T-helper 9 cell (primary cell): ENCODE results near the gene POM121.
"Not testable (repeated sequence)": the region's sequence is repeated elsewhere in the genome, so short reads cannot be mapped to it uniquely, and the experiment has no call there.

Source experiments
- DNase-seq: peaks from one replicate; pipeline ENCODE4 v3.0.0-alpha.2; 2020
- total RNA-seq, 2 donors: gene quantifications; one replicate each; lab custom pipeline; 2026; lab: John Stamatoyannopoulos, UW

POM121 gene
- 42.2 to 67.3 reads per million in 2 donors for total RNA-seq

DNA sequence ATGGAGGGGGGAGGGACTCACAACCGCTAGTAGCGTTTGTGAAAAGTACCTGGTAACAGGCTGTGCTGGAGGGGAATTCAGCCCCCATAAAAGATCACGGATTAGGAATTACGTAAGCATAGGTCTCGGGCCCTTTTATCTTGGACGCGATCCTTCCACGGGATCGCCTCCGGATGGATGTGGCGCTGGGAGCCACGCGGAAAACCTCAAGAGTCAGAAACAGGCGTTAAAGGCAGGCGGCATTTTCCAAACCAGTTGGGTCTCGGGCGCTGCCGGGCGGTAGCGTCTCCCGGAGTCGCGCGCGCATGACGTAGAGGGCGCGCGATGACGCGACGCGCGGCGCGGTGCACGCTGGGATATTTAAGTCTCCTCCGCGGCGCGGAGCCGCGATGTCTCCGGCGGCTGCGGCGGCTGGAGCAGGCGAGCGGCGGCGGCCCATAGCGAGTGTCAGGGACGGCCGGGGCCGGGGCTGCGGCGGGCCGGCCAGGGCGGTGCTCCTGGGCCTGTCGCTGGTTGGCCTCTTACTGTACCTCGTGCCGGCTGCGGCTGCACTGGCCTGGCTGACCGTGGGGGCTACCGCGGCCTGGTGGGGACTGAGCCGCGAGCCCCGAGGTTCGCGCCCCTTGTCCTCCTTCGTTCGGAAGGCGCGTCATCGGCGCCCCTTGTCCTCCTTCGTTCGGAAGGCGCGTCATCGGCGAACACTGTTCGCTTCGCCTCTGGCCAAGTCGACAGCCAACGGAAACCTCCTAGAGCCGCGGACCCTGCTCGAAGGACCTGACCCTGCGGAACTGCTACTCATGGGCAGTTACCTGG lies at the start of gene POM121:
POM121 (plus strand) TSS at position 363 of the 813 bp plus-strand sequence; CDS start at position 390, 27 bp downstream.
- DNase-seq = peak; percentile 77

DNA sequence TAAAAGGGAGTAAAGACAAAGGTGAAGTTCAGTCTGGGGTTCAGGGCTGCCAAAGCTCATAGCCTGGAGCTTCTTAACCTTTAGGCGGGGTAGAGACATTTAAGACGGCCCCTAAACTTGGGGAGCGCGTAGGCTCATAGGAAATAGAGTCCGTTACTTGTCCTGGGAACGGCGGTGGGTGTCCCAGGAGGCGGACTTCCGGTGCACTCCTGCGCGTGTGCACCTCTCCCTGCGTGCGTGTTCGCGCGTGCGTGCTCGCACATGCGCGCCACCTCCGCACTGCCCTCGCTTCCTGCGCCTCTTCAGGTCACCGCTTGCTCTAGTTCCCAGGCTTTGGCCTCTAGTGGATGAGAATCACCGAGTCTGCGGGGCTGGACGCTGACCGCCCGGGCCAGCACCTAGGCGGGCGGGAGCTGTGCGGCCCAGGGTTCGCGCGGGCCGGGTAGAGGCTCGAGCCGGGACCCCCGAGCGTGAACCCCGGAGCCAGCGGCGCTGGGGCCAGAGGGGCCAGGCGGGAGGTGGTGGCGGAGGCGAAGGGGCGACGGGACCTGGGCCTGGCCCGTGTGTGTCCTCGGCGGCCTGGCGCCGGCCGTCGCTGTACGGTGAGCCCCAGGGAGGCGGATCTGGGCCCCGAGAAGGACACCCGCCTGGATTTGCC lies 45.7 kb upstream of the POM121 start:
- peak; percentile 48 for DNase-seq

GRCh38 chr7:72879737-72880215 lies 45.1 kb upstream of the POM121 start:
- peak; percentile 11 for DNase-seq

- DNase-seq = not testable (repeated sequence)
Observed at GRCh38 chr7:72891750-72892149, 33.1 kb upstream of the POM121 start.

GRCh38 chr7:72904740-72905139 lies 20.2 kb upstream of the POM121 start:
- DNase-seq = not testable (repeated sequence)

GRCh38 chr7:72908422-72908821 lies 16.5 kb upstream of the POM121 start:
- not testable (repeated sequence) for DNase-seq

- DNase-seq = not testable (repeated sequence)
Observed at GRCh38 chr7:72911395-72911794, 13.5 kb upstream of the POM121 start.

DNA sequence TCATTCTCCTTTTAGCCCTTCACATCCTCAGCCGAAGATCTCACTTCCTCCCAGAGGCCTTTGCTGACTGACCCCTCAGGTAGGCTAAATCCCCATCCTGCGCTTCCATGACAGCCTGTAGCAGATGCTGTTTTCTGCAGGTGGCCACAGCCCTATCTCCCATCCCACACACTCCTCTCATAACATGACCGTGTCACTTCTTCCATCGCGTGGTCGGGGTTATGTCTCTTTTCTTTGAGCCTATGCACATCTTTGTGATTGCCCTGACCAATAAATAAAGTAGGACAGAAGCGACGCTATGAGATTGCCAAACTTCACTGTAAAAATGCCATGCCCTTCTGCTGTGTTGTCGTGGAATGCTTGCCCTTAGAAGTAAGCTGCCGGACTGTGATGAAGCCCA lies 11.1 kb upstream of the POM121 start:
- not testable (repeated sequence) for DNase-seq

- peak; percentile 31 for DNase-seq
Observed at GRCh38 chr7:72914756-72915525, 10.0 kb upstream of the POM121 start.

DNA sequence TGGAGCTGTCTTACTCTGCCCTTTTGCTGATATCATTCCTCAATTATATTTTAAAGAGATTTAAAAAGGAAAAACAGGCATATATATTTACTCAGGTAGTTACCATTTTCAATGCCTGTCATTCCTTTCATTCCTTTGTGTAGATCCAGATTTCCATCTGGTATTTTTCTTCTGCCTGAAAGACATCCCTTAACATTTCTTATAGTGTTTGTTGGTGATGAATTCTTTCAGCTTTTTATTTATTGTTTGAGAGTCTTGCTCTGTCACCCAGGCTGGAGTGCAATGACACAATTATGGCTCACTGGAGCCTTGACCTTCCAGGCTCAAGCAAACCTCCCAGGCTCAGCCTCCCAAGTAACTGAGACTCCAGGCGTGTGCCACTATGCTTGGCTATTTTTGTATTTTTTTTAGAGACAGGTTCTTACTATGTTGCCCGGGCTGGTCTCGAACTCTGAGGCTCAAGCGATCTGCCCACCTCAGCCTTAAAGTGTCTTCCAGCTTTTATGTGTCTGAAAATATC lies 5.6 kb upstream of the POM121 start:
- DNase-seq = no peak

- no peak for DNase-seq
Observed at GRCh38 chr7:72924386-72924732, 536 bp upstream of the POM121 start.

DNA sequence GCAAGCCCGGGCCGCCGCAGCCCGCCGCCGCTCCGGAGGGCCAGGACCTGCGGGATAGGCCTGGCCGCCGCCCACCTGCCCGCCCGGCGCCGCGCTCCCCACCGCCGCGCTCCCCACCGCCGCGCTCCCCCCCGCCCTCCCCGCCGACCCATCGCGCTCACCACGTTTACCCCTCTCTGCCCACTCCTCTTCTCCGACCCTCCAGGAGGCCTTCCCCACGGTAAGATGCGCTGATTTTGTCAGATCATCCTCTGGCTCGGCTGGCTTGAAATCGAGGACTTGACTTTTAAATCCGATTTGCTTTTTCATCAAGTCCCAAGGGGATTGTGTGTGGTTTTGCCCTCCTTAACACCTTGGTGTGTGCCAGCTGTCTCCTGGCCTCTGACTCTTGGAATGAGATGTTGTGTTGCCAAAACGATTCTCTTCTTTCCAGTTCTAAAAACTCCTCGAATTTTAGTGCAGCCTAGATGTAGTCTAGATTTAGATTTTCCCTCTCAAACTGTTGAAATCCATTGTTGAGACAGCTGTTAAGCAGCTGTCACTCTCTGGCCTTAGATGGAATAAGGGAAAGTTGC lies 738 bp downstream of the POM121 start:
- DNase-seq = no peak

DNA sequence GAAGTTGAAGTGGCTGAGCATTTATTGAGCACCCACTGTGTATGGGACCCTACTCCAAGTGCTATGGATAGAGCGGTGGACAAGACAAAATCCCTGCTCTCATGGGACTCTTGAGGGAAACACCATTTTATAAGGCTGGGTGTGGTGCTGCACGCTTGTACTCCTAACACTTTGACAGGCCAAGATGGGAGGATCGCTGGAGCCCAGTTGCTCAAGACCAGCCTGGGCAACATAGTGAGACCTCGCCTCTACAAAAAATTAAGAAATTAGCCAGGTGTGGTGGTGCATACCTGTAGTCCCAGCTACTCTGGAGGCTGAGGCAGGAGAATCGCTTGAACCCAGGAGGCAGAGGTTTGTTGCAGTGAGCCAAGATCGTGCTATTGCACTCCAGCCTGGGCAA lies 2.9 kb downstream of the POM121 start:
- not testable (repeated sequence) for DNase-seq

- DNase-seq = not testable (repeated sequence)
Observed at GRCh38 chr7:72928216-72928615, 3.3 kb downstream of the POM121 start.

DNA sequence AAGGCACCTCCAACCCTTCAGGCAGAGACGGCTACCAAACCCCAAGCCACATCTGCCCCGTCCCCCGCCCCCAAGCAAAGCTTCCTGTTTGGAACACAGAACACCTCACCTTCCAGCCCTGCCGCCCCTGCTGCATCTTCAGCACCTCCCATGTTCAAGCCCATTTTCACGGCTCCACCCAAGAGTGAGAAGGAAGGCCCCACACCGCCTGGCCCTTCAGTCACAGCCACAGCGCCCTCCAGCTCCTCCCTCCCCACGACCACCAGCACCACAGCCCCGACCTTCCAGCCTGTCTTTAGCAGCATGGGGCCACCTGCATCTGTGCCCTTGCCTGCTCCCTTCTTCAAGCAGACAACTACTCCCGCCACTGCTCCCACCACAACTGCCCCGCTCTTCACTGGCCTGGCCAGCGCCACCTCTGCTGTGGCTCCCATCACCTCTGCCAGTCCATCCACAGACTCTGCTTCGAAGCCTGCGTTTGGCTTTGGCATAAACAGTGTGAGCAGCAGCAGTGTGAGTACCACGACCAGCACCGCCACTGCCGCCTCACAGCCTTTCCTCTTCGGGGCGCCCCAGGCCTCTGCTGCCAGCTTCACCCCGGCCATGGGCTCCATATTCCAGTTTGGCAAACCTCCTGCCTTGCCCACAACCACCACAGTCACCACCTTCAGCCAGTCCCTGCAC lies 17.3 kb downstream of the POM121 start:
- not testable (repeated sequence) for DNase-seq

GRCh38 chr7:72942956-72943355 lies 18.1 kb downstream of the POM121 start:
- DNase-seq = not testable (repeated sequence)

DNA sequence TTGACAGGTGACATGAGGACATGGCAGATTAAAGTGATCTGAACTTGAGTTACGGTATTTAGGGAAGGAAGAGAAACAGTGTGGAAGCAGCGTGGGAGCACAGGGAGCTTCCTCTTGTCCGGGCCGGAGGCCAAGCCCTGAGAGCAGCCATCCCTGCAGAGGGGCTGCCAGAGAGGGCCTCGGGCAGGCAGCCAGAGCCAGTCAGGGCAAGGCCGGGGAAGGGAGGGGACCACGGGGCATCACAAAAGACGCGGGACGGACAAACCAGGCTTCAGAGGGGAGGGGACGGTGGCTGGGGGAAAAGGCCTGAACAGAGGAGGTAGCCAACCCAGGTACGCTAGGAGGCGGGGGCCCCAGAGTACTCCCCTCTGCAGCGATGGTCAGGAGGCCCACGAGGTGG lies 20.0 kb downstream of the POM121 start:
- DNase-seq = not testable (repeated sequence)

DNA sequence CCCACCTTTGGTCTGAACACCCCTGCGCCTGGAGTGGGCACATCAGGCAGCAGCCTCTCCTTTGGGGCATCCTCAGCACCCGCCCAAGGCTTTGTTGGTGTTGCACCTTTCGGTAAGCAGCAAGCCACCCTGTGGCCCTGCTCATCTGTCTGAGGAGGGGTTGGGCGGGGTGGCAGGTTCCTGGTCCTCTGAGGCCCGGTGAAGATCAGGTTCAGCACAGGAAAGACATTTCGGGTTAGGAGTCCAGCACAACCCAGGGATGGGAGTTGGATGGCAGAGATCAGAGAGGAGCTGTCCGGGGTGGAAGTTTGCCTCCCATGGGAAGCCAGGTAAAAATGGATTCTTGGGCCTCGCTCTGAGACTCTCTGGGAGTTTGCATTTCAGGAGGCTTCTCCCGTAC lies 20.7 kb downstream of the POM121 start:
- not testable (repeated sequence) for DNase-seq

- DNase-seq = not testable (repeated sequence)
Observed at GRCh38 chr7:72946130-72946745, 21.3 kb downstream of the POM121 start.

DNA sequence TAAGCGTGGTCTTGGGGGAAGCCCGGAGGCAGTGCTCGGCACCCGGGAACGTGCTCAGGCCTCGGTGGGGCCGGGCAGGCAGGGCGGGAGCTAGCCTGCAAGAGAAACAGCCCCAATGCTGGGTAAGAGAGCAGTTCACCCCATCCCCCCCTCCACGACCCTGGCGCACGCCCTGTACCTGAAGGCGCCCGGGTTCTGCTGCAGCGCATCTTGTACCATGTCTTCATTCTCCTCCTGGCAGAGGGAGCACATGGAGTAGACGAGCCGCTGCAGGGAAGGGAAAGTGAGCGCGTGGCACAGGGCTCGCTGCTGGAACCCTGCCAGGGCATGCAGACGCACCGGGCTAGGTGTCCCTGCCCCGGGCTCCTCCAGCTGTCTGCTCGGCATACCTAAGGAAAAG lies 23.8 kb downstream of the POM121 start:
- not testable (repeated sequence) for DNase-seq

- not testable (repeated sequence) for DNase-seq
Observed at GRCh38 chr7:72949276-72949675, 24.4 kb downstream of the POM121 start.
